ENCODE measurements around the gene RPL27A. TPM values are rescaled to one million over a fixed set of nuclear protein-coding genes. Genes with fewer than 3 reads are reported as not detected.

Gene RPL27A
- total RNA-seq, 1 experiment from 2014 or later, result 1,103 TPM

DNA sequence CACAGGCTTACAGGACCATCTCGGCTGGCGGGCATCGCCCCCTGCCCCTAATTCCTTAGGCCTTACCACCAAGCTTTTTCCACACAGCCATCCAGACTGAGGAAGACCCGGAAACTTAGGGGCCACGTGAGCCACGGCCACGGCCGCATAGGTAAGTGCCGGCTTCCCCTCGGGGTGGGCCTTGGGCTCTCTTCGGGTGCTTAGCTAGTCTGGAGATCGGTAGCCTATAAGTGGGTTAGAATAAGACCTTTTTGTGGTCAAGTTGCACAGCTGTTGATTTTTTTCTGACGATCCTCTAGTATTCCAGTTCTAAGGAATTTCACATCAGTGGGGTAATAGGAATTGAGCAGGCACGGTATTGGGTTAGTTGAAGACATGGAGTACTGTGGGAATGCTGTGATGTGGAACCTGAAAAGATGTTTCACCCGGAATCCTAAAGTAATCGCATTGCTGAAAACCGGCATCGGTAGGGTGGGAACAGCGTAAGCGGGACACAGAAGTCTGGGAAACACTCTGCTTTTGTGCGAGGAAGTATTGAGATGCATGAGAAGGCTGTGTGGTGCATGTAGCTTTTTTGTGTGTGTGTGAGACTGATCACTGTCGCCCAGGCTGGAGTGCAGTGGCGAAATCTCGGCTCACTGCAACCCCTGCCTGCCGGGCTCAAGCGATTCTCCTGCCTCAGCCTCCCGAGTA lies 669 bp downstream of the RPL27A start (continued):
- TF ChIP-seq, protein P1, sequence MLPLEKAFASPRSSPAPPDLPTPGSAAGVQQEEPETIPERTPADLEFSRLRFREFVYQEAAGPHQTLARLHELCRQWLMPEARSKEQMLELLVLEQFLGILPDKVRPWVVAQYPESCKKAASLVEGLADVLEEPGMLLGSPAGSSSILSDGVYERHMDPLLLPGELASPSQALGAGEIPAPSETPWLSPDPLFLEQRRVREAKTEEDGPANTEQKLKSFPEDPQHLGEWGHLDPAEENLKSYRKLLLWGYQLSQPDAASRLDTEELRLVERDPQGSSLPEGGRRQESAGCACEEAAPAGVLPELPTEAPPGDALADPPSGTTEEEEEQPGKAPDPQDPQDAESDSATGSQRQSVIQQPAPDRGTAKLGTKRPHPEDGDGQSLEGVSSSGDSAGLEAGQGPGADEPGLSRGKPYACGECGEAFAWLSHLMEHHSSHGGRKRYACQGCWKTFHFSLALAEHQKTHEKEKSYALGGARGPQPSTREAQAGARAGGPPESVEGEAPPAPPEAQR (CRISPR knock-in tag; IDR thresholded peaks at IDR 0.05), result no peak
- no peak for TF ChIP-seq TCF7 (CRISPR knock-in tag; IDR thresholded peaks at IDR 0.05; ENCODE audit: low read depth)
- no peak for TF ChIP-seq CBFB (CRISPR knock-in tag; IDR thresholded peaks at IDR 0.05; ENCODE audit: low read depth)
- no peak for TF ChIP-seq ZBTB21 (CRISPR knock-in tag; IDR thresholded peaks at IDR 0.05; ENCODE audit: borderline replicate concordance)
- TF ChIP-seq TEAD1 (CRISPR knock-in tag; IDR thresholded peaks at IDR 0.05), result no peak; the same call in 1 of the 2 replicates
- TF ChIP-seq, protein P2, sequence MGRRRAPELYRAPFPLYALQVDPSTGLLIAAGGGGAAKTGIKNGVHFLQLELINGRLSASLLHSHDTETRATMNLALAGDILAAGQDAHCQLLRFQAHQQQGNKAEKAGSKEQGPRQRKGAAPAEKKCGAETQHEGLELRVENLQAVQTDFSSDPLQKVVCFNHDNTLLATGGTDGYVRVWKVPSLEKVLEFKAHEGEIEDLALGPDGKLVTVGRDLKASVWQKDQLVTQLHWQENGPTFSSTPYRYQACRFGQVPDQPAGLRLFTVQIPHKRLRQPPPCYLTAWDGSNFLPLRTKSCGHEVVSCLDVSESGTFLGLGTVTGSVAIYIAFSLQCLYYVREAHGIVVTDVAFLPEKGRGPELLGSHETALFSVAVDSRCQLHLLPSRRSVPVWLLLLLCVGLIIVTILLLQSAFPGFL (CRISPR knock-in tag; IDR thresholded peaks at IDR 0.05; ENCODE audit: borderline replicate concordance), result no peak
- TF ChIP-seq NR3C1 (CRISPR knock-in tag; conservative IDR thresholded peaks at IDR 0.05; ENCODE audit: low read depth), result no peak
- TF ChIP-seq, protein P3, sequence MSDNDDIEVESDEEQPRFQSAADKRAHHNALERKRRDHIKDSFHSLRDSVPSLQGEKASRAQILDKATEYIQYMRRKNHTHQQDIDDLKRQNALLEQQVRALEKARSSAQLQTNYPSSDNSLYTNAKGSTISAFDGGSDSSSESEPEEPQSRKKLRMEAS (CRISPR knock-in tag; IDR thresholded peaks at IDR 0.05), result no peak
- TF ChIP-seq TEAD4 (CRISPR knock-in tag; IDR thresholded peaks at IDR 0.05), result no peak
- no peak for TF ChIP-seq NFE2L1 (CRISPR knock-in tag; IDR thresholded peaks at IDR 0.05)
- no peak for TF ChIP-seq ETV6 (CRISPR knock-in tag; IDR thresholded peaks at IDR 0.05)
- TF ChIP-seq, protein P4, sequence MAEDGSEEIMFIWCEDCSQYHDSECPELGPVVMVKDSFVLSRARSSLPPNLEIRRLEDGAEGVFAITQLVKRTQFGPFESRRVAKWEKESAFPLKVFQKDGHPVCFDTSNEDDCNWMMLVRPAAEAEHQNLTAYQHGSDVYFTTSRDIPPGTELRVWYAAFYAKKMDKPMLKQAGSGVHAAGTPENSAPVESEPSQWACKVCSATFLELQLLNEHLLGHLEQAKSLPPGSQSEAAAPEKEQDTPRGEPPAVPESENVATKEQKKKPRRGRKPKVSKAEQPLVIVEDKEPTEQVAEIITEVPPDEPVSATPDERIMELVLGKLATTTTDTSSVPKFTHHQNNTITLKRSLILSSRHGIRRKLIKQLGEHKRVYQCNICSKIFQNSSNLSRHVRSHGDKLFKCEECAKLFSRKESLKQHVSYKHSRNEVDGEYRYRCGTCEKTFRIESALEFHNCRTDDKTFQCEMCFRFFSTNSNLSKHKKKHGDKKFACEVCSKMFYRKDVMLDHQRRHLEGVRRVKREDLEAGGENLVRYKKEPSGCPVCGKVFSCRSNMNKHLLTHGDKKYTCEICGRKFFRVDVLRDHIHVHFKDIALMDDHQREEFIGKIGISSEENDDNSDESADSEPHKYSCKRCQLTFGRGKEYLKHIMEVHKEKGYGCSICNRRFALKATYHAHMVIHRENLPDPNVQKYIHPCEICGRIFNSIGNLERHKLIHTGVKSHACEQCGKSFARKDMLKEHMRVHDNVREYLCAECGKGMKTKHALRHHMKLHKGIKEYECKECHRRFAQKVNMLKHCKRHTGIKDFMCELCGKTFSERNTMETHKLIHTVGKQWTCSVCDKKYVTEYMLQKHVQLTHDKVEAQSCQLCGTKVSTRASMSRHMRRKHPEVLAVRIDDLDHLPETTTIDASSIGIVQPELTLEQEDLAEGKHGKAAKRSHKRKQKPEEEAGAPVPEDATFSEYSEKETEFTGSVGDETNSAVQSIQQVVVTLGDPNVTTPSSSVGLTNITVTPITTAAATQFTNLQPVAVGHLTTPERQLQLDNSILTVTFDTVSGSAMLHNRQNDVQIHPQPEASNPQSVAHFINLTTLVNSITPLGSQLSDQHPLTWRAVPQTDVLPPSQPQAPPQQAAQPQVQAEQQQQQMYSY (CRISPR knock-in tag; IDR thresholded peaks at IDR 0.05), result no peak
- TF ChIP-seq ZNF219 (CRISPR knock-in tag; IDR thresholded peaks at IDR 0.05; ENCODE audit: borderline replicate concordance), result no peak; the same call in 1 of the 2 replicates
- TF ChIP-seq, protein P5, sequence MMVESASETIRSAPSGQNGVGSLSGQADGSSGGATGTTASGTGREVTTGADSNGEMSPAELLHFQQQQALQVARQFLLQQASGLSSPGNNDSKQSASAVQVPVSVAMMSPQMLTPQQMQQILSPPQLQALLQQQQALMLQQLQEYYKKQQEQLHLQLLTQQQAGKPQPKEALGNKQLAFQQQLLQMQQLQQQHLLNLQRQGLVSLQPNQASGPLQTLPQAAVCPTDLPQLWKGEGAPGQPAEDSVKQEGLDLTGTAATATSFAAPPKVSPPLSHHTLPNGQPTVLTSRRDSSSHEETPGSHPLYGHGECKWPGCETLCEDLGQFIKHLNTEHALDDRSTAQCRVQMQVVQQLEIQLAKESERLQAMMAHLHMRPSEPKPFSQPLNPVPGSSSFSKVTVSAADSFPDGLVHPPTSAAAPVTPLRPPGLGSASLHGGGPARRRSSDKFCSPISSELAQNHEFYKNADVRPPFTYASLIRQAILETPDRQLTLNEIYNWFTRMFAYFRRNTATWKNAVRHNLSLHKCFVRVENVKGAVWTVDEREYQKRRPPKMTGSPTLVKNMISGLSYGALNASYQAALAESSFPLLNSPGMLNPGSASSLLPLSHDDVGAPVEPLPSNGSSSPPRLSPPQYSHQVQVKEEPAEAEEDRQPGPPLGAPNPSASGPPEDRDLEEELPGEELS (CRISPR knock-in tag; IDR thresholded peaks at IDR 0.05), result no peak
- TF ChIP-seq RORB (CRISPR knock-in tag; IDR thresholded peaks at IDR 0.05), result no peak
- TF ChIP-seq, protein P6, sequence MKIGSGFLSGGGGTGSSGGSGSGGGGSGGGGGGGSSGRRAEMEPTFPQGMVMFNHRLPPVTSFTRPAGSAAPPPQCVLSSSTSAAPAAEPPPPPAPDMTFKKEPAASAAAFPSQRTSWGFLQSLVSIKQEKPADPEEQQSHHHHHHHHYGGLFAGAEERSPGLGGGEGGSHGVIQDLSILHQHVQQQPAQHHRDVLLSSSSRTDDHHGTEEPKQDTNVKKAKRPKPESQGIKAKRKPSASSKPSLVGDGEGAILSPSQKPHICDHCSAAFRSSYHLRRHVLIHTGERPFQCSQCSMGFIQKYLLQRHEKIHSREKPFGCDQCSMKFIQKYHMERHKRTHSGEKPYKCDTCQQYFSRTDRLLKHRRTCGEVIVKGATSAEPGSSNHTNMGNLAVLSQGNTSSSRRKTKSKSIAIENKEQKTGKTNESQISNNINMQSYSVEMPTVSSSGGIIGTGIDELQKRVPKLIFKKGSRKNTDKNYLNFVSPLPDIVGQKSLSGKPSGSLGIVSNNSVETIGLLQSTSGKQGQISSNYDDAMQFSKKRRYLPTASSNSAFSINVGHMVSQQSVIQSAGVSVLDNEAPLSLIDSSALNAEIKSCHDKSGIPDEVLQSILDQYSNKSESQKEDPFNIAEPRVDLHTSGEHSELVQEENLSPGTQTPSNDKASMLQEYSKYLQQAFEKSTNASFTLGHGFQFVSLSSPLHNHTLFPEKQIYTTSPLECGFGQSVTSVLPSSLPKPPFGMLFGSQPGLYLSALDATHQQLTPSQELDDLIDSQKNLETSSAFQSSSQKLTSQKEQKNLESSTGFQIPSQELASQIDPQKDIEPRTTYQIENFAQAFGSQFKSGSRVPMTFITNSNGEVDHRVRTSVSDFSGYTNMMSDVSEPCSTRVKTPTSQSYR (CRISPR knock-in tag; IDR thresholded peaks at IDR 0.05), result no peak
- TF ChIP-seq, protein P7, sequence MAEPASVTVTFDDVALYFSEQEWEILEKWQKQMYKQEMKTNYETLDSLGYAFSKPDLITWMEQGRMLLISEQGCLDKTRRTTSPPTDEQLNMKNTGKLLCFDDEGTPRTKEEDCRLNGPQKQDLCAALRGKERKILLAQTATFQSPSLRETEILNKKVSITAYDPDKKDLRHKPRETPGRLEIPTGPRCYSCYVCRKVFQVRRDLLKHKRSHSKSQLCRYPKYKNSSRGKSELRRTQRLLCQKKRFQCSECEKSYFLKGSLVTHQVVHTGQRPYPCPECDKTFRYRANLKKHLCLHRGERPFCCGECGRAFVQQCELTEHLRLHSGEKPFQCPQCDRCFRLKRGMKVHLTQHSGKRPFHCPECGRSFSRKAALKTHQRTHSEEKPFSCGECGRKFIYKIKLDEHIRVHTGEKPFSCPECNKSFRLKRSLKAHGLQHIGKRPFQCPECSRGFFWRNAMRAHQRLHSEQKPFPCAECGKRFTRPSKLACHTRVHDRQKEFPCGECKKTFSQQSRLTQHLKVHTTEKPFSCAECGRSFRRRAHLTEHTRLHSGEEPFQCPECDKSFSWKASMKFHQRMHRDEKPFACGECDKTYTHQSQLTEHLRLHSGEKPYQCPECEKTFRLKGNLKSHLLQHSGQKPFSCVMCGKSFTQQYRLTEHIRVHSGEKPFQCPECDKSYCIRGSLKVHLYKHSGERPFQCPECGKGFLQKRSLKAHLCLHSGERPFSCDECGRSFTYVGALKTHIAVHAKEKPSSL (CRISPR knock-in tag; conservative IDR thresholded peaks at IDR 0.05), result peak; percentile 64; the same call in 1 of the 2 replicates
- TF ChIP-seq, protein P8, sequence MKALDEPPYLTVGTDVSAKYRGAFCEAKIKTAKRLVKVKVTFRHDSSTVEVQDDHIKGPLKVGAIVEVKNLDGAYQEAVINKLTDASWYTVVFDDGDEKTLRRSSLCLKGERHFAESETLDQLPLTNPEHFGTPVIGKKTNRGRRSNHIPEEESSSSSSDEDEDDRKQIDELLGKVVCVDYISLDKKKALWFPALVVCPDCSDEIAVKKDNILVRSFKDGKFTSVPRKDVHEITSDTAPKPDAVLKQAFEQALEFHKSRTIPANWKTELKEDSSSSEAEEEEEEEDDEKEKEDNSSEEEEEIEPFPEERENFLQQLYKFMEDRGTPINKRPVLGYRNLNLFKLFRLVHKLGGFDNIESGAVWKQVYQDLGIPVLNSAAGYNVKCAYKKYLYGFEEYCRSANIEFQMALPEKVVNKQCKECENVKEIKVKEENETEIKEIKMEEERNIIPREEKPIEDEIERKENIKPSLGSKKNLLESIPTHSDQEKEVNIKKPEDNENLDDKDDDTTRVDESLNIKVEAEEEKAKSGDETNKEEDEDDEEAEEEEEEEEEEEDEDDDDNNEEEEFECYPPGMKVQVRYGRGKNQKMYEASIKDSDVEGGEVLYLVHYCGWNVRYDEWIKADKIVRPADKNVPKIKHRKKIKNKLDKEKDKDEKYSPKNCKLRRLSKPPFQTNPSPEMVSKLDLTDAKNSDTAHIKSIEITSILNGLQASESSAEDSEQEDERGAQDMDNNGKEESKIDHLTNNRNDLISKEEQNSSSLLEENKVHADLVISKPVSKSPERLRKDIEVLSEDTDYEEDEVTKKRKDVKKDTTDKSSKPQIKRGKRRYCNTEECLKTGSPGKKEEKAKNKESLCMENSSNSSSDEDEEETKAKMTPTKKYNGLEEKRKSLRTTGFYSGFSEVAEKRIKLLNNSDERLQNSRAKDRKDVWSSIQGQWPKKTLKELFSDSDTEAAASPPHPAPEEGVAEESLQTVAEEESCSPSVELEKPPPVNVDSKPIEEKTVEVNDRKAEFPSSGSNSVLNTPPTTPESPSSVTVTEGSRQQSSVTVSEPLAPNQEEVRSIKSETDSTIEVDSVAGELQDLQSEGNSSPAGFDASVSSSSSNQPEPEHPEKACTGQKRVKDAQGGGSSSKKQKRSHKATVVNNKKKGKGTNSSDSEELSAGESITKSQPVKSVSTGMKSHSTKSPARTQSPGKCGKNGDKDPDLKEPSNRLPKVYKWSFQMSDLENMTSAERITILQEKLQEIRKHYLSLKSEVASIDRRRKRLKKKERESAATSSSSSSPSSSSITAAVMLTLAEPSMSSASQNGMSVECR (CRISPR knock-in tag; IDR thresholded peaks at IDR 0.05; ENCODE audit: borderline replicate concordance), result 0 out of 2 replicates have a peak, but pooled peaks have one; percentile 7
